HepG2 (cell line): ENCODE measurements around the gene SIX3. TPM values are rescaled to one million over a fixed set of nuclear protein-coding genes. Genes with fewer than 3 reads are reported as not detected.
A peak's percentile ranks its signal among the peaks of the same experiment; 100 is the strongest.

Experiments used
- CBFB ChIP-seq: sonication (generic); formaldehyde crosslinking; IDR thresholded peaks from 2 replicates; pipeline ENCODE4 v1.4.0; 2020; ENCODE audit warnings: missing genetic modification reagents
- DMAP1 ChIP-seq: IDR thresholded peaks from 2 replicates; pipeline ENCODE4 v1.6.1; 2016
- KIAA2018 ChIP-seq: sonication (generic); formaldehyde crosslinking; IDR thresholded peaks from 2 replicates; pipeline ENCODE4 v1.5.0; 2020; ENCODE audit warnings: mild to moderate bottlenecking, missing genetic modification reagents, borderline replicate concordance
- NONO ChIP-seq, 2 experiments: fragments of 450-650 bp in 1 of 2; sonication (generic) in 1 of 2; formaldehyde crosslinking in 1 of 2; IDR thresholded peaks in 1 of 2; conservative IDR thresholded peaks in 1 of 2; 2 replicates each; pipeline versions ENCODE4 v1.6.1 to v1.8.0; 2017 to 2022; ENCODE audit warnings: mild to moderate bottlenecking in 1 of 2, missing genetic modification reagents in 1 of 2, moderate library complexity in 1 of 2
- SNAPC2 ChIP-seq: sonication (generic); formaldehyde crosslinking; IDR thresholded peaks from 2 replicates; pipeline ENCODE4 v1.8.1; 2022; ENCODE audit warnings: mild to moderate bottlenecking, missing genetic modification reagents
- ZBTB26 ChIP-seq: IDR thresholded peaks from 2 replicates; pipeline ENCODE4 v1.6.1; 2016; ENCODE audit warnings: missing compliant biosample characterization, missing genetic modification reagents, borderline replicate concordance
- ZBTB44 ChIP-seq: sonication (generic); formaldehyde crosslinking; IDR thresholded peaks from 2 replicates; pipeline ENCODE4 v1.4.0; 2020; ENCODE audit warnings: missing genetic modification reagents
- ZFX ChIP-seq: sonication (generic); formaldehyde crosslinking; IDR thresholded peaks from 2 replicates; pipeline ENCODE4 v1.4.0; 2020; ENCODE audit warnings: mild to moderate bottlenecking, low read depth, missing genetic modification reagents, moderate library complexity
- ZNF335 ChIP-seq: sonication (generic); formaldehyde crosslinking; IDR thresholded peaks from 2 replicates; pipeline ENCODE4 v1.4.0; 2020; ENCODE audit warnings: missing genetic modification reagents
- ZNF33A ChIP-seq: sonication (generic); formaldehyde crosslinking; IDR thresholded peaks from 2 replicates; pipeline ENCODE4 v1.5.1; 2020; ENCODE audit warnings: missing genetic modification reagents, mild to moderate bottlenecking, moderate library complexity, borderline replicate concordance
- ZNF382 ChIP-seq: sonication (generic); formaldehyde crosslinking; IDR thresholded peaks from 2 replicates; pipeline ENCODE4 v1.5.0; 2020; ENCODE audit warnings: missing genetic modification reagents, mild to moderate bottlenecking, borderline replicate concordance
- ZNF687 ChIP-seq: sonication (generic); formaldehyde crosslinking; IDR thresholded peaks from 2 replicates; pipeline ENCODE4 v1.5.1; 2020; ENCODE audit warnings: mild to moderate bottlenecking, missing genetic modification reagents, moderate library complexity
- polyA plus RNA-seq, 8 experiments: library from polyadenylated mRNA; depleted of rRNA in 3 of 8; stranded (reverse) in 7 of 8; unstranded in 1 of 8; fragments of >200 nt; fragmentation: Illumina TruSeq in 4 of 8; extraction: Trizol in 4 of 8; gene quantifications; 2 replicates each; pipeline versions ENCODE4 v1.2.1 to v1.2.3, GENCODE V29; 2011 to 2016; ENCODE audit warnings: low read depth in 4 of 8, missing spikeins in 1 of 8, mixed read lengths in 1 of 8; ENCODE audit not compliant: insufficient read depth in 1 of 8
- total RNA-seq, 5 experiments: library from RNA; depleted of rRNA; stranded (reverse); fragments of >200 nt; fragmentation: Illumina TruSeq; extraction: Trizol; gene quantifications; 2 replicates each; pipeline ENCODE4 v1.2.3, GENCODE V29; 2016; ENCODE audit warnings: low read depth in 1 of 5

The SIX3 gene
- total and polyA plus RNA-seq, 2 of the 13 experiments (the other 11 are each of a cell fraction or from before 2014, with no cell fraction given) = not detected

- TF ChIP-seq KIAA2018 (CRISPR knock-in tag) (0 out of 2 replicates have a peak, but pooled peaks have one; percentile 52), ZNF382 (CRISPR knock-in tag) (no peak), SNAPC2 (0 out of 2 replicates have a peak, but pooled peaks have one; percentile 55), ZNF687 (CRISPR knock-in tag) (peak; percentile 84), DMAP1 (CRISPR knock-in tag) (no peak), NONO (IDR thresholded peaks at IDR 0.05) (no peak), NONO (CRISPR knock-in tag; conservative IDR thresholded peaks at IDR 0.05) (peak; percentile 63; the same call in 1 of the 2 replicates), ZBTB44 (CRISPR knock-in tag) (0 out of 2 replicates have a peak, but pooled peaks have one; percentile 46), ZNF335 (0 out of 2 replicates have a peak, but pooled peaks have one; percentile 22), ZBTB26 (CRISPR knock-in tag) (peak; percentile 79), CBFB (no peak), ZNF33A (CRISPR knock-in tag) (no peak), ZFX (peak; percentile 60; the same call in 1 of the 2 replicates)
Measured at GRCh38 chr2:44955593-44956392, 14.3 kb downstream of the SIX3 start (continued).
